MM.1S (cell line): Measurements from ENCODE around the gene FALEC.

Experiments
- DNase-seq: peaks from one replicate; pipeline ENCODE4 v3.0.0-alpha.2; 2015
- H2AFZ ChIP-seq: fragments of 300-600 bp; sonication (generic); 2 replicates; pipeline ENCODE4 v1.6.0; 2016; ENCODE audit warnings: antibody characterized with exemption, low read length
- H3F3A ChIP-seq: fragments of 300-600 bp; sonication (generic); 2 replicates; pipeline ENCODE4 v1.6.1; 2016; ENCODE audit warnings: mild to moderate bottlenecking, antibody characterized with exemption, low read length, moderate library complexity, mixed read lengths; ENCODE audit not compliant: insufficient read depth
- H3K27ac ChIP-seq: fragments of 300-600 bp; sonication (generic); 2 replicates; pipeline ENCODE4 v1.5.1; 2016; ENCODE audit warnings: mild to moderate bottlenecking, low read length
- H3K27me3 ChIP-seq: fragments of 300-600 bp; sonication (generic); replicated peaks from 2 replicates; pipeline ENCODE4 v1.6.0; 2016; ENCODE audit warnings: low read length; ENCODE audit not compliant: insufficient read depth
- H3K36me3 ChIP-seq: fragments of 300-600 bp; sonication (generic); replicated peaks from 2 replicates; pipeline ENCODE4 v1.6.1; 2016; ENCODE audit warnings: mild to moderate bottlenecking, low read length, mixed read lengths; ENCODE audit not compliant: insufficient read depth
- H3K4me1 ChIP-seq: fragments of 300-600 bp; sonication (generic); 2 replicates; pipeline ENCODE4 v1.6.1; 2016; ENCODE audit warnings: low read length, mixed read lengths
- H3K4me2 ChIP-seq: fragments of 300-600 bp; sonication (generic); 2 replicates; pipeline ENCODE4 v1.6.0; 2016; ENCODE audit warnings: low read depth, low read length
- H3K4me3 ChIP-seq: fragments of 300-600 bp; sonication (generic); 2 replicates; pipeline ENCODE4 v1.5.1; 2016; ENCODE audit warnings: low read length, mixed read lengths
- H3K79me2 ChIP-seq: fragments of 300-600 bp; sonication (generic); 2 replicates; pipeline ENCODE4 v1.6.1; 2016; ENCODE audit warnings: mixed run types, low read length, mixed read lengths
- H3K9ac ChIP-seq: fragments of 300-600 bp; sonication (generic); 2 replicates; pipeline ENCODE4 v1.6.1; 2016; ENCODE audit warnings: low read length, mixed read lengths
- H3K9me2 ChIP-seq: fragments of 300-600 bp; sonication (generic); replicated peaks from 2 replicates; pipeline ENCODE4 v1.6.1; 2016; ENCODE audit warnings: mild to moderate bottlenecking, low read length, mixed read lengths; ENCODE audit not compliant: insufficient read depth
- H3K9me3 ChIP-seq: fragments of 300-600 bp; sonication (generic); replicated peaks from 2 replicates; pipeline ENCODE4 v1.6.1; 2016; ENCODE audit warnings: mild to moderate bottlenecking, low read length, mixed read lengths; ENCODE audit not compliant: insufficient read depth
- H4K20me1 ChIP-seq: fragments of 300-600 bp; sonication (generic); 2 replicates; pipeline ENCODE4 v1.6.1; 2016; ENCODE audit warnings: mild to moderate bottlenecking, low read length, moderate library complexity, mixed read lengths; ENCODE audit not compliant: insufficient read depth
- CTCF ChIP-seq: fragments of 300-600 bp; sonication (generic); IDR thresholded peaks from 2 replicates; pipeline ENCODE4 v1.5.1; 2016; ENCODE audit warnings: antibody characterized with exemption, low read length, mixed read lengths
- EZH2 ChIP-seq: fragments of 300-600 bp; sonication (generic); optimal IDR thresholded peaks from 2 replicates; pipeline ENCODE3; 2017; ENCODE audit warnings: low read depth, mild to moderate bottlenecking, antibody characterized with exemption, low read length, mixed read lengths
- EZH2phosphoT487 ChIP-seq: fragments of 300-600 bp; sonication (generic); IDR thresholded peaks from 2 replicates; pipeline ENCODE4 v1.6.1; 2018; ENCODE audit warnings: antibody characterized with exemption, low read length

Gene FALEC

DNA sequence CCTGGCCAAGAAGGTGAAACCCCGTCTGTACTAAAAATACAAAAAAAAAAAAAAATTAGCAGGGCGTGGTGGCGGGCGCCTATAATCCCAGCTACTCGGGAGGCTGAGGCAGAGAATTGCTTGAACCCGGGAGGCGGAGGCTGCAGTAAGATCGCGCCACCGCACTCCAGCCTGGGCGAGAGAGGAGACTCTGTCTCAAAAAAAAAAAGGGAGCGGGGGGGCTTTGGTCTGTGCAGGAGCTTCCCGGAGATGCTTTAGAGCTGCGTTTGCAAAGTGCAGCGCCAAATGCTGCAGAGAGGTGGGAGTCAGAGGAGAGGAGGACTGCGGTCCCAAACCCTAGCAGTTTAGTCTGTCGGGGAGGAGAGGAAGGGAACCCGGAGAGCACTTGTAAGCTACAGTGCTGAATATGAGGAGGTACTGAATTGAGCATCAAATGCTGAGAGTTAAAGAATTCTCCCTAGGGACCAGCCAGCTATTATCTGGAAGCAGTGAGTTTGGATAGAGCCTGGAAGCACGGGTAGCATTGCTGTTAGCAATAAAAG is 569 bp downstream of the FALEC start:
- Histone ChIP-seq H4K20me1 (no peaks in the 10 kb centered on the region), H3K4me1 (0 out of 2 replicates have a peak, but pooled peaks cover 6% of the 10 kb centered on the region), H3K4me2 (peak overlapping the region; percentile 96), H3K9me2 (no peaks in the 10 kb centered on the region), H3F3A (no peaks in the 10 kb centered on the region), H2AFZ (peak overlapping the region; percentile 92), H3K27me3 (no peaks in the 10 kb centered on the region), H3K79me2 (no peaks in the 10 kb centered on the region), H3K9me3 (no peaks in the 10 kb centered on the region), H3K4me3 (peak overlapping the region; percentile 87), H3K36me3 (no peaks in the 10 kb centered on the region), H3K27ac (no peak overlapping the region), H3K9ac (peak overlapping the region; percentile 58; the same call in 1 of the 2 replicates)
- DNase-seq: peak; percentile 20
- TF ChIP-seq CTCF (no peak), EZH2phosphoT487 (no peak), EZH2 (no peak)

GRCh38 chr1:150516616-150517015 is 1.1 kb downstream of the FALEC start:
- Histone ChIP-seq H4K20me1 (no peaks in the 10 kb centered on the region), H3K27me3 (no peaks in the 10 kb centered on the region), H3K9me3 (no peaks in the 10 kb centered on the region), H3K36me3 (no peaks in the 10 kb centered on the region), H3K79me2 (no peaks in the 10 kb centered on the region), H3K4me3 (peak overlapping the region; percentile 87; the same call in 1 of the 2 replicates), H3K9ac (no peak overlapping the region), H3K27ac (no peak overlapping the region), H3F3A (no peaks in the 10 kb centered on the region), H3K9me2 (no peaks in the 10 kb centered on the region), H3K4me1 (0 out of 2 replicates have a peak, but pooled peaks cover 6% of the 10 kb centered on the region), H2AFZ (peak overlapping the region; percentile 92), H3K4me2 (peak overlapping the region; percentile 96; the same call in 1 of the 2 replicates)
- no peak for DNase-seq
- TF ChIP-seq CTCF (no peak), EZH2phosphoT487 (no peak), EZH2 (no peak)

GRCh38 chr1:150521196-150521968 is 5.8 kb downstream of the FALEC start:
- no peaks in the 10 kb centered on the region for H3K9me2 ChIP-seq
- no peak overlapping the region for H2AFZ ChIP-seq
- 0 out of 2 replicates have a peak, but pooled peaks cover 3% of the 10 kb centered on the region for H3K4me1 ChIP-seq
- H3F3A ChIP-seq: no peaks in the 10 kb centered on the region
- no peak for DNase-seq
- H3K9ac ChIP-seq: no peak overlapping the region
- no peaks in the 10 kb centered on the region for H3K36me3 ChIP-seq
- no peak overlapping the region for H3K4me3 ChIP-seq
- no peaks in the 10 kb centered on the region for H4K20me1 ChIP-seq
- H3K27ac ChIP-seq: no peak overlapping the region
- H3K27me3 ChIP-seq: no peaks in the 10 kb centered on the region
- TF ChIP-seq EZH2phosphoT487: no peak
- no peak for TF ChIP-seq CTCF
- no peak for TF ChIP-seq EZH2
- no peaks in the 10 kb centered on the region for H3K79me2 ChIP-seq
- no peaks in the 10 kb centered on the region for H3K9me3 ChIP-seq
- no peak overlapping the region for H3K4me2 ChIP-seq
